Measurements from ENCODE around the gene WWOX. TPM values are rescaled to one million over a fixed set of nuclear protein-coding genes. Genes with fewer than 3 reads are reported as not detected.

The WWOX gene
- total and polyA plus RNA-seq, 4 donors, result 5.4 to 61.5 (median 18.4) TPM

GRCh38 chr16:78919852-78920251 is 820.4 kb downstream of the WWOX start:
- WGBS, 2 donors, result 83 to 89% methylated on average over 8 of the region's 8 CpGs
- DNase-seq, result no peak
- H3K9me3 ChIP-seq (ENCODE audit: control insufficient read depth in 4 of 4, insufficient read depth in 3 of 4, low read length in 3 of 4), result peaks cover 2 to 10% (median 5%) of the 10 kb centered on the region in 4 donors
- TF ChIP-seq CTCF (IDR thresholded peaks at IDR 0.05; ENCODE audit: control extremely low read depth, extremely low read depth), result no peak
- peaks cover 0 to 7% (median 0%) of the 10 kb centered on the region in 5 donors for H3K4me1 ChIP-seq (ENCODE audit: control insufficient read depth in 5 of 5, insufficient read depth in 5 of 5, low read length in 5 of 5)
- H3K4me3 ChIP-seq, result no peak overlapping the region
- no peaks in the 10 kb centered on the region for H3K36me3 ChIP-seq (ENCODE audit: control insufficient read depth in 4 of 4, insufficient read depth in 4 of 4, low read length in 4 of 4)
- no peaks in the 10 kb centered on the region for H3K27me3 ChIP-seq (ENCODE audit: control insufficient read depth in 3 of 3, insufficient read depth in 3 of 3, low read length in 2 of 3)
- ATAC-seq (ENCODE audit: insufficient read depth, low FRiP score), result no peak
- H3K9ac ChIP-seq (ENCODE audit: insufficient read depth in 1 of 2, low read length in 2 of 2), result no peak overlapping the region
- no peak overlapping the region for H3K27ac ChIP-seq (ENCODE audit: low read depth in 1 of 2, low read length in 1 of 2)

- WGBS, 2 donors, result 51 to 65% methylated on average over 3 of the region's 3 CpGs
- no peak for DNase-seq
- peaks cover 2 to 10% (median 5%) of the 10 kb centered on the region in 4 donors for H3K9me3 ChIP-seq (ENCODE audit: control insufficient read depth in 4 of 4, insufficient read depth in 3 of 4, low read length in 3 of 4)
- no peak overlapping the region for H3K4me3 ChIP-seq
- no peak for TF ChIP-seq CTCF (IDR thresholded peaks at IDR 0.05; ENCODE audit: control extremely low read depth, extremely low read depth)
- no peak for ATAC-seq (ENCODE audit: insufficient read depth, low FRiP score)
- H3K4me1 ChIP-seq (ENCODE audit: control insufficient read depth in 5 of 5, insufficient read depth in 5 of 5, low read length in 5 of 5), result peaks cover 0 to 7% (median 0%) of the 10 kb centered on the region in 5 donors
- no peaks in the 10 kb centered on the region for H3K27me3 ChIP-seq (ENCODE audit: control insufficient read depth in 3 of 3, insufficient read depth in 3 of 3, low read length in 2 of 3)
- H3K27ac ChIP-seq (ENCODE audit: low read depth in 1 of 2, low read length in 1 of 2), result no peak overlapping the region
- H3K36me3 ChIP-seq (ENCODE audit: control insufficient read depth in 4 of 4, insufficient read depth in 4 of 4, low read length in 4 of 4), result no peaks in the 10 kb centered on the region
- H3K9ac ChIP-seq (ENCODE audit: insufficient read depth in 1 of 2, low read length in 2 of 2), result no peak overlapping the region
Measured at GRCh38 chr16:78920621-78921020, 821.2 kb downstream of the WWOX start.

GRCh38 chr16:78925083-78925767 is 825.8 kb downstream of the WWOX start:
- H3K4me3 ChIP-seq, result no peak overlapping the region
- H3K9ac ChIP-seq (ENCODE audit: insufficient read depth in 1 of 2, low read length in 2 of 2), result no peak overlapping the region
- H3K9me3 ChIP-seq (ENCODE audit: control insufficient read depth in 4 of 4, insufficient read depth in 3 of 4, low read length in 3 of 4), result peaks cover 2 to 8% (median 5%) of the 10 kb centered on the region in 4 donors
- ATAC-seq (ENCODE audit: insufficient read depth, low FRiP score), result no peak
- DNase-seq, result no peak
- H3K27ac ChIP-seq (ENCODE audit: low read depth in 1 of 2, low read length in 1 of 2), result no peak overlapping the region
- peaks cover 0 to 6% (median 0%) of the 10 kb centered on the region in 5 donors for H3K4me1 ChIP-seq (ENCODE audit: control insufficient read depth in 5 of 5, insufficient read depth in 5 of 5, low read length in 5 of 5)
- 69 to 80% methylated on average over 8 of the region's 8 CpGs for WGBS, 2 donors
- no peaks in the 10 kb centered on the region for H3K36me3 ChIP-seq (ENCODE audit: control insufficient read depth in 4 of 4, insufficient read depth in 4 of 4, low read length in 4 of 4)
- H3K27me3 ChIP-seq (ENCODE audit: control insufficient read depth in 3 of 3, insufficient read depth in 3 of 3, low read length in 2 of 3), result no peaks in the 10 kb centered on the region
- peak; percentile 18 for TF ChIP-seq CTCF (IDR thresholded peaks at IDR 0.05; ENCODE audit: control extremely low read depth, extremely low read depth)
